Dedifferentiated amniotic fluid mesenchymal stem cell (primary cell): Measurements from ENCODE around the gene TMEM218.
"Not testable (repeated sequence)": the region's sequence is repeated elsewhere in the genome, so short reads cannot be mapped to it uniquely, and the experiment has no call there.

ENCODE experiments used
- DNase-seq: peaks from one replicate; pipeline ENCODE4 v3.0.0-alpha.2; 2016; ENCODE audit errors: extremely low spot score

TMEM218 gene

DNA sequence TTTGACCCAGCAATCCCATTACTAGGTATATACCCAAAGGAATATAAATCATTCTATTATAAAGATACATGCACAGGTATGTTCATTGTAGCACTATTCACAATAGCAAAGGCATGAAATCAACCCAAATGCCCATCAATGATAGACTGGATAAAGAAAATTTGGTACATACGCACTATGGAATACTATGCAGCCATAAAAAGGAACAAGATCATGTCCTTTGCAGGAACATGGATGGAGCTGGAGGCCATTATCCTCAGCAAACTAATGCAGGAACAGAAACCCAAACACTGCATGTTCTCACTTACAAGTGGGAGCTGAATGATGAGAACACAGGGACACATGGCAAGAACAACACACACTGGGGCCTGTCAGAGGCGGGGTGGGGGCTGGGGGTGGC is 55.3 kb downstream of the TMEM218 start:
- DNase-seq, result not testable (repeated sequence)

DNA sequence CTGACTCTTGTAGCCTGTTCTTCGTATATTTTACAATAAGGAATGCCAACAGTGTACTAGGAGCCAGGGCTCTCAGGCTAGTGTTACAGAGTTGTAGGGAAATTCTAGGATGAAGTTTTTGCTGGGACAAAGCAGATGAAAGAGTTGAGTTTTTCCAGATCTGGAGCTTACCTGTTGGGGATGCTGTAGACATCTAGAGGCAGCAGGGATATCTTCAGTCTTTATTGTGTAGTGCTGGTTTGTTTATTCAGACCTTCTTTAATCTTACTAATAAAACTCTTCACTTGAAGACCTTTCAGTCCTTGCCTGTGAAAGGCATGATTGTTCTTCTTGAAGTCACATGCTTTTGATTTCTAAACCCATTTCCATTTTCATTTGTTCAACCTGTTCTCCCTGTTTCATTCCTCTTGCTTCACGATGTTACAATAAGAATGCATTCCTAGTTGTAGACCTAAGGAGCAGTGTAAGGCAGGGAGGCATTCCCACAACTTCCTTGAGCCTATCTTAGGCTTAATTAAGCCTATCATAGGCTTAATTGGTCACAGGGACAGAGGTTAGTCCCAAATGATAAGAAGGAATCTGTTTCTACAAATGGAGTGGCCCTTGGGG is 56.2 kb downstream of the TMEM218 start:
- DNase-seq, result no peak

DNA sequence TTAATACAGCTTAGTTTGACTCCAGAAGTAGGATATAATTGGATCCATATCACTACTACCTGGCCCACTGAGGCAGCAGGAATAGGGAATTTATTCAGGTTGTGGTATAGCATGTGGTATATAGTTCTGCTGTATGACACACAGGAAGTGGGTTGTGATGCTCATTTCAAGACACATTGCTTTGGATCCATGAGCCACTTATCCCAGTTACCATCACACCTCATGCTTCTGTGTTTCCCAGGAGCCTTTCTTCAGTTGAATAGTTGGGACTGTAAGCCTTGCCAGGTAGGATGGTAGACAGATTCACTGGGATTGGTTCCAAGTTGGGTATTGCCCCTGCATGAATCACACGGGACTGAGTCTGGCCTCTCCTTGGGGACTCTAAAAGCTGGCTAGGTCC is 58.3 kb downstream of the TMEM218 start:
- DNase-seq, result no peak

DNA sequence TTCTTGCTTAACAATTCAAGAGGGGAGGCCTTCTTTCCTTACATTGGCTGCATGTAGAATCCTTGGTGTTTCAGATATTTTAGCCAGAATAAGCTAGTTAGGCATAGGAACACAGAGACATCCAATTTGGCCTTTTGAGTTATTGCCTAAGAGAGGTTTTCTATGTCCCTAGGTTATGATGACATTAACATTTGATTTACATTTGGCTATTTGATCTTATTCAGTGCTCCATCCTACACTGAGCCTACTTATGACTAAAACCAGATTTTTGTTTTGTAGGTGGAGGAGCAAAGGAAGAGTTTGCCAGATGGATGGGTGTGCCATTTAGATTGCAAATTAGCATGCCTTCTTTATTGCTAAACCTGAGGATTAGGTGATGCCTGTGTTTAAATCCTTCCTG is 59.4 kb downstream of the TMEM218 start:
- no peak for DNase-seq

DNA sequence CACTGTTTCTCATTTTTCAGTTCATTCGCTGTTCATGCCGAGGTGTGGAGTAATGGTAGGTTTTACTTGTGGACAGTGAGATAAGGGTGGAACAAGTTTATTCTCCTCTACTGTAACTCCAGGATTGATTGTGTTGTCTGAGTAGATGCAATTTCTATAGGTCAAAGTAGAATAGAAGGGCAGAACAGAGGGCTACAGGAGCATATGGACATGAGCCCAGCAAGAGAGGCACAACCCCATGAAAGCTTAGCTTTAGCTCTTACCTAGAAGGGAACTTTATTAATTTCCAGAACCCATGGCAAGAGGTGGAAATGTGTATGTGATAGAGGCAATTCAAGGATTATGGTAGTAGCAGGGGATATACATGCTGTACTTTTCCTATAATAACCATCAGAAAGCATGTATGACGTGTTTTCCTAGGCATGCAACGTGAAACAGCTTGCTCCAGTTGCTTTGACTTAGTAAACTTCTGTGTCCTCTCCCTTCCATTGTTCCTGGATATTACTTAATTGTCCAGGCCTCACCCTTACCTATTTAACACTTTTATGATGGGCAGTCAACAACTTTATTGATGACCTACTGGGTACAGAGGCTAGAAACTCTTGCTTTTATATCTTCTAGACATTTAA is 62.1 kb downstream of the TMEM218 start:
- DNase-seq, result no peak
